PC-9 (cell line): ENCODE results near the gene AKIP1. TPM values are rescaled to one million over a fixed set of nuclear protein-coding genes. Genes with fewer than 3 reads are reported as not detected.
"Not testable (repeated sequence)": the region's sequence is repeated elsewhere in the genome, so short reads cannot be mapped to it uniquely, and the experiment has no call there.

Experiments used
- BruUV-seq: library from RNA; stranded (reverse); fragments of 400-500 nt; replicated peaks from 2 replicates; lab custom pipeline; 2021; lab: Mats Ljungman, UMichigan
- CTCF ChIA-PET: fragments of 300-600 bp; sonication (Branson Sonifier 250); formaldehyde crosslinking; loops from one replicate; lab custom pipeline; 2022; ENCODE audit warnings: antibody characterized with exemption; lab: Charles Lee
- POLR2A ChIA-PET: fragments of 300-600 bp; sonication (Branson Sonifier 250); formaldehyde crosslinking; loops from one replicate; lab custom pipeline; 2022; ENCODE audit warnings: antibody characterized with exemption; ENCODE audit not compliant: unreplicated experiment; lab: Charles Lee
- DNase-seq, 2 experiments: peaks; one replicate each; pipeline versions ENCODE4 v3.0.0 to v3.0.0-alpha.2; 2015 to 2022; ENCODE audit warnings: mixed read lengths in 1 of 2
- H2AFZ ChIP-seq: fragments of 200-600 bp; sonication (generic); 2 replicates; pipeline ENCODE4 v1.8.1; 2017; ENCODE audit warnings: antibody characterized with exemption
- H3F3A ChIP-seq: fragments of 200-600 bp; sonication (generic); 2 replicates; pipeline ENCODE4 v1.8.1; 2017; ENCODE audit warnings: antibody characterized with exemption, mild to moderate bottlenecking, low read depth; ENCODE audit not compliant: insufficient read depth
- H3K27ac ChIP-seq: fragments of 200-600 bp; sonication (generic); 2 replicates; pipeline ENCODE4 v1.6.1; 2016; ENCODE audit warnings: mixed run types
- H3K27me3 ChIP-seq: fragments of 200-600 bp; sonication (generic); 2 replicates; pipeline ENCODE4 v1.6.1; 2016; ENCODE audit warnings: low read depth, mixed run types; ENCODE audit not compliant: insufficient read depth
- H3K36me3 ChIP-seq: fragments of 200-600 bp; sonication (generic); 2 replicates; pipeline ENCODE4 v1.6.1; 2016; ENCODE audit warnings: low read depth, mixed run types
- H3K4me1 ChIP-seq: fragments of 200-600 bp; sonication (generic); replicated peaks from 2 replicates; pipeline ENCODE4 v1.6.1; 2016; ENCODE audit warnings: mixed run types; ENCODE audit not compliant: insufficient read depth
- H3K4me2 ChIP-seq: fragments of 200-600 bp; sonication (generic); 2 replicates; pipeline ENCODE4 v1.6.1; 2017; ENCODE audit warnings: mixed run types
- H3K4me3 ChIP-seq: fragments of 200-600 bp; sonication (generic); 2 replicates; pipeline ENCODE4 v1.6.1; 2016; ENCODE audit warnings: mixed run types
- H3K79me2 ChIP-seq: fragments of 200-600 bp; sonication (generic); 2 replicates; pipeline ENCODE4 v1.6.1; 2017; ENCODE audit warnings: low read depth, mixed run types
- H3K9me2 ChIP-seq: fragments of 200-600 bp; sonication (generic); 2 replicates; pipeline ENCODE4 v1.8.1; 2017; ENCODE audit warnings: mild to moderate bottlenecking; ENCODE audit not compliant: insufficient read depth
- H3K9me3 ChIP-seq: fragments of 200-600 bp; sonication (generic); 2 replicates; pipeline ENCODE4 v1.8.1; 2016; ENCODE audit warnings: low read depth; ENCODE audit not compliant: insufficient read depth
- H4K20me1 ChIP-seq: fragments of 200-600 bp; sonication (generic); 2 replicates; pipeline ENCODE4 v1.8.1; 2017; ENCODE audit not compliant: insufficient read depth
- EZH2 ChIP-seq: fragments of 200-600 bp; sonication (generic); IDR thresholded peaks from 2 replicates; pipeline ENCODE4 v1.8.0; 2017; ENCODE audit warnings: antibody characterized with exemption, low read depth
- intact Hi-C: fragments of 100-400 bp; cut with micrococcal nuclease; formaldehyde crosslinking; loops from one replicate; pipeline ENCODE4 v1.10.0; 2022; ENCODE audit not compliant: unreplicated experiment
- total RNA-seq: library from RNA; stranded (reverse); gene quantifications from 2 replicates; pipeline ENCODE4 v1.2.3, GENCODE V29; 2021
- TF ChIP-seq, protein P1 (sequence below): fragments of 200-600 bp; sonication (generic); conservative IDR thresholded peaks from 2 replicates; pipeline ENCODE4 v1.6.1; 2017; ENCODE audit warnings: mixed run types, antibody characterized with exemption, mild to moderate bottlenecking, moderate library complexity

Gene AKIP1
- total RNA-seq, 1 experiment from 2014 or later: 17.7 TPM

DNA sequence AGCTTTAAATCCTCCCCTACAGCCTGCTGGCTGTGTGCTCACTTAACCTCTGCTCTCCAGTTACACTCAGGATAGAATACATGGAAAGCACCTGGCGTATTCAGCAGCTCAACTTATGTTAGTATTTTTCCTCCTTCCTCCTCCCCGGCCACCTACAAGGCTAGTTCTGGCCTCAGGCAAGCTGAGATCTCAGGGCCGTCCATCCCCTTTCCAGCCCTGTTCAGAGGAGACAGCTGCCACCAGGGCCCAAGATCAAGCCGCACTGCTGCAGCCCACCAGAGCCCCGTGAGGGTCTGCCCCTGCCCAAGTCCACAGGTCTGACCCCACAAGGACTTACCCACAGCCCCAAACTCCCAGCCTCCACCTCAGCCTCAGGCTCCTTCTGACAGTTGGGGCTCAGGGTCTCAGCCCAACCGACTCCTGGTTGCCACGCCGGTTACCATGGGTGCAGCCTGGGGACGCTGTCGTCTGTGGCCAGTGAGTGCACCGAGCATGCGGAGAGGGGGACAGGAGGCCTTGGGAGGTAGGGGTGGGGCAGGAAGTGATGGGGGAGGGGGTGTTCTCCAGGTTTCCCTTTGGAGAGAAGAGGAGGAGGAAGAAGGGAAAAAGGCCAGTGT is 21.7 kb downstream of the AKIP1 start, which contains the start of gene C11orf16:
Gene C11orf16 (minus strand): TSS at position 384 of the 617 bp plus-strand sequence. CDS start 639 bp downstream, outside the sequence.
- Histone ChIP-seq H3K4me1 (0 out of 2 replicates have a peak, but pooled peaks cover 12% of the 10 kb centered on the region), H3K36me3 (no peaks in the 10 kb centered on the region), H3K4me2 (no peak within 1 kb of the TSS), H2AFZ (no peak within 1 kb of the TSS), H3K9me3 (no peaks in the 10 kb centered on the region), H4K20me1 (no peaks in the 10 kb centered on the region), H3K4me3 (no peak within 1 kb of the TSS), H3K9me2 (no peaks in the 10 kb centered on the region), H3K27ac (no peak within 1 kb of the TSS), H3K27me3 (no peaks in the 10 kb centered on the region), H3F3A (peaks cover 8% of the 10 kb centered on the region; the same call in 1 of the 2 replicates), H3K79me2 (no peaks in the 10 kb centered on the region)
- ChIA-PET CTCF (no interaction called here), POLR2A (no interaction called here)
- DNase-seq: no peak
- intact Hi-C loops: no loop called here
- no TSS peak for BruUV-seq
- TF ChIP-seq, protein P1, sequence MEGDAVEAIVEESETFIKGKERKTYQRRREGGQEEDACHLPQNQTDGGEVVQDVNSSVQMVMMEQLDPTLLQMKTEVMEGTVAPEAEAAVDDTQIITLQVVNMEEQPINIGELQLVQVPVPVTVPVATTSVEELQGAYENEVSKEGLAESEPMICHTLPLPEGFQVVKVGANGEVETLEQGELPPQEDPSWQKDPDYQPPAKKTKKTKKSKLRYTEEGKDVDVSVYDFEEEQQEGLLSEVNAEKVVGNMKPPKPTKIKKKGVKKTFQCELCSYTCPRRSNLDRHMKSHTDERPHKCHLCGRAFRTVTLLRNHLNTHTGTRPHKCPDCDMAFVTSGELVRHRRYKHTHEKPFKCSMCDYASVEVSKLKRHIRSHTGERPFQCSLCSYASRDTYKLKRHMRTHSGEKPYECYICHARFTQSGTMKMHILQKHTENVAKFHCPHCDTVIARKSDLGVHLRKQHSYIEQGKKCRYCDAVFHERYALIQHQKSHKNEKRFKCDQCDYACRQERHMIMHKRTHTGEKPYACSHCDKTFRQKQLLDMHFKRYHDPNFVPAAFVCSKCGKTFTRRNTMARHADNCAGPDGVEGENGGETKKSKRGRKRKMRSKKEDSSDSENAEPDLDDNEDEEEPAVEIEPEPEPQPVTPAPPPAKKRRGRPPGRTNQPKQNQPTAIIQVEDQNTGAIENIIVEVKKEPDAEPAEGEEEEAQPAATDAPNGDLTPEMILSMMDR: no peak
- no peak for TF ChIP-seq EZH2

DNA sequence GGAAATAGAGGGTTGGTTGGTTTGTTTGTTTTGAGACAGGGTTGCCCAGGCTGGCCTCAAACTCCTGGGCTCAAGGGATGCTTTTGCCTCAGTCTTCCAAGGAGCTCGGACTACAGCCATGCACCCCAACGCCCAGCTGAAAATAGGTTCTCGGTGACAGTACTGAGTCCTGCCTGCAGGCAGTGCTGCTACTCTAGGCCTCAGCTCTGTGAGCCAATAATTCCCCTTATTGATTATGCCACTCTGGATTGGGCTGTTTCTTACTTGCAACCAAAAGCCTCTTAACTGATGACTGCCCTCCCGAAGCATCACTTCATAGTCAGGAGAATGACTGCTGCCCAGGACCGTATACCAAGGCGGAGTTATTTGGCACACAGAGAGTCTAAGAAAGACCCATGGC is 22.9 kb downstream of the AKIP1 start:
- Histone ChIP-seq H3K27me3 (no peaks in the 10 kb centered on the region), H4K20me1 (no peaks in the 10 kb centered on the region), H3K27ac (no peak overlapping the region), H3K79me2 (no peaks in the 10 kb centered on the region), H3K36me3 (no peaks in the 10 kb centered on the region), H3K9me2 (no peaks in the 10 kb centered on the region), H3K4me1 (0 out of 2 replicates have a peak, but pooled peaks cover 12% of the 10 kb centered on the region), H3F3A (peaks cover 8% of the 10 kb centered on the region; the same call in 1 of the 2 replicates), H3K4me2 (no peak overlapping the region), H3K4me3 (no peak overlapping the region), H3K9me3 (no peaks in the 10 kb centered on the region), H2AFZ (no peak overlapping the region)
- POLR2A ChIA-PET: no interaction called here
- CTCF ChIA-PET: no interaction called here
- no TSS peak for BruUV-seq
- TF ChIP-seq EZH2: no peak
- TF ChIP-seq, protein P1: no peak
- intact Hi-C loops: no loop called here
- DNase-seq: no peak

DNA sequence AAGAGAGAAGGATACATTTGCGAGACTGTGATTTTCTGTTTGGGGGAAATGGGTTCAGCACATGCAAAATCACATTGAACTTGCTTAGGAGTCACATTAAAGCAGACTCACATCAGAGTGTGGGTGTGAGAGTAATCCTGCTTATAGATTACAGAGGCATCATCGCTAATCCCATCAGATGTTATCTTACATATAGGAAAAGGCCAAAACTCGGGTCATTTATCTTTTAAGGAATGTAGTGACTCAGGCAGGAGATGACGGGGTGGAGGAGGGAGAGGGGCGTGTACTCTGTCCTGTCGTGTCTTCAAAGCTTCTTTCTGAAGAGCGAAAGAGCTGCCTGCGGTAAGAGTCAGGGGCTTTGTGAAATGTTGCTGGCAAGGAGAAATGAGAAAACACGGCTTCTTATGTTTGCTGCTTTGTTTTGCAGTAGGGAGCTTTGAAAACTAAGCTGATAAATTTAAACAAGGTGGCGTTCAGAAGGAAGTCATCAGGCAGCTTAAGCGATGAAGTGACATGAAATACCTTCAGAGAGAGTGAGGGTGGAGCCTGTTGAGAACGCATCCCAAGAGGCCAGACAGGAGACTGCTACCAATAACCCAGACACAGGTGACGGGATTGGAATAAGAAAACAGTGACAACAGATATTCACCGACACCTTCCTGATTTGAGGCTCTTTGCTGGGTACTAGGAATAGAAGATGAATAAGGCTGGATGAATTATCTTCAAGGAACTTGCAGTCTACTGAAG is 23.9 kb downstream of the AKIP1 start:
- Histone ChIP-seq H3K9me2 (no peaks in the 10 kb centered on the region), H3F3A (peaks cover 8% of the 10 kb centered on the region; the same call in 1 of the 2 replicates), H3K36me3 (no peaks in the 10 kb centered on the region), H4K20me1 (no peaks in the 10 kb centered on the region), H3K9me3 (no peaks in the 10 kb centered on the region), H3K79me2 (no peaks in the 10 kb centered on the region), H3K27ac (peak overlapping the region; percentile 40), H2AFZ (peak overlapping the region; percentile 72), H3K4me2 (peak overlapping the region; percentile 67), H3K4me3 (peak overlapping the region; percentile 34; the same call in 1 of the 2 replicates), H3K27me3 (no peaks in the 10 kb centered on the region), H3K4me1 (0 out of 2 replicates have a peak, but pooled peaks cover 12% of the 10 kb centered on the region)
- ChIA-PET POLR2A (interaction anchor here (0.5 kb wide), 1 partner anchor 489 kb away, joined by 4 read pairs; no protein-coding TSS in a partner anchor), CTCF (no interaction called here)
- TF ChIP-seq, protein P1: no peak
- TF ChIP-seq EZH2: no peak
- intact Hi-C loops: no loop called here
- peak; percentile 21 to 77 for DNase-seq
- BruUV-seq: no TSS peak

DNA sequence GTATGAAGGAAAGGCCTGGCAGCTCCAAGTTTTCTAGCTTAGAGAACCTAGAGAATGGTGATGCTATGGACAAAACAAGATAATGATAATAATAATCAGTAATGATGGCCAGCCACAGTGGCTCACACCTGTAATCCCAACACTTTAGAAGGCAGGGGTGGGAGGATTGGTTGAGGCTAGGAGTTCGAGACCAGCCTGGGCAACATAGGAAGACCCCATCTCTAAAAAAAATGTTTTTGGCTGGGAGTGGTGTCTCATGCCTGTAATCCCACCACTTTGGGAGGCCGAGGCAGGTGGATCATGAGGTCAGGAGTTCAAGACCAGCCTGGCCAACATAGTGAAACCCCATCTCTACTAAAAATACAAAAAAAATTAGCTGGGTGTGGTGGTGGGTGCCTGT is 24.8 kb downstream of the AKIP1 start:
- intact Hi-C loops, H3K27me3 ChIP-seq, H3K36me3 ChIP-seq, POLR2A ChIA-PET, H4K20me1 ChIP-seq, H3K27ac ChIP-seq, H3K4me3 ChIP-seq, H3K9me2 ChIP-seq, CTCF ChIA-PET, H3K4me2 ChIP-seq, H3K79me2 ChIP-seq, H3F3A ChIP-seq, H2AFZ ChIP-seq, DNase-seq, BruUV-seq, H3K9me3 ChIP-seq: not testable (repeated sequence)
- 0 out of 2 replicates have a peak, but pooled peaks cover 12% of the 10 kb centered on the region for H3K4me1 ChIP-seq
